Stimulated activated CD8-positive, alpha-beta memory T cell treated with anti-CD3 and anti-CD28 coated beads, Interleukin-7, amount 100 ng/mL, for 48 hours (primary cell): Measurements from ENCODE around the gene ANXA11.
"Not testable (repeated sequence)": the region's sequence is repeated elsewhere in the genome, so short reads cannot be mapped to it uniquely, and the experiment has no call there.

ENCODE experiments used
- DNase-seq, 2 donors: peaks; one replicate each; pipeline ENCODE4 v3.0.0-alpha.2; 2020; ENCODE audit warnings: low read depth in 1 of 2; ENCODE audit errors: extremely low read depth in 1 of 2

ANXA11 gene

DNA sequence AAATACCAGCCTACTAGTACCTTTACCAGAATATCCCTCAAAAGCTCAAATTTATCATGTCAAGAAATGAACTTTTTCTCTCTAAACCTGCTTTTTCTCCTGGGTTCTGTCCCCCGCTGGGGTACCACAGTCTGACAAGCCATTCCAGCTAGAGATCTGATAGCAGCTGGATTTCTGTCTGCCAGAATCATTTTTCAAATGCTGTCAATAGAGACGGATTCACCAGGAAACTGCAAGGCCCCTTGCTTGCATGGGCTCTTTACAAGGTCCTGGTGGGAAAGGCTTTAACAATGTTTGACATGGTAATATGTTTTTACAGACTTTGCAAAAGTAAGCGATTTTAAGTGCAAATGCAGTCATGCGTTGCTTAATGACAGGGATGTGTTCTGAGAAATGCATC, 4.9 kb upstream of the ANXA11 start:
- no peak for DNase-seq

DNA sequence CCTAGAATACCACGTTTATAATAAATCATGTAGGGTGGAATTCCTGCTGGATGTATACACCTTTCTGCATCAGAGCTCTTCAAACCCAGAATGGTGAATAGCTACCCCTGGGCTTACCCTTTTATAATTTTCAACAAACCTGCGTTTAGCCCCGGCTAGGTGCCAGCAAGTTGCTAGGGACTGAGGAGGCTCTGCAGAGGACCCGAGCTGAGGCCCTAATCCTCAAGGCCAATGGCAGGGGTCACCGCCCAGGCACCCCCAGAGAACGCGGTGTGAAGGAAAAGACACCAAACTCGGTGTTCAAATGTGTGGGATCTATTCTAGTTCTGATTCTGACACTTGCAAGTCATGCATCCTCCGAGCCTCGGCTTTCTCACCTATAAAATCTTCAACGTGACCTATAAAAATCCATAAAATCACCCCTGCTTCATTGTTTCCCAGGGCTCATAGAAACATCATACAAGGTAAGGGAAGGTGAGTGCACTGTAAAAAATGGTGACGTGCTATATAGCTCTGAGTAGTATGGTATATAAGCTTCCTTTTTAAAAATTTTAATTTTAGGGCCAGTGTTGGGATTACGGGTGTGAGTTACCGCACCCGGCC, 2.5 kb upstream of the ANXA11 start:
- no peak for DNase-seq

DNA sequence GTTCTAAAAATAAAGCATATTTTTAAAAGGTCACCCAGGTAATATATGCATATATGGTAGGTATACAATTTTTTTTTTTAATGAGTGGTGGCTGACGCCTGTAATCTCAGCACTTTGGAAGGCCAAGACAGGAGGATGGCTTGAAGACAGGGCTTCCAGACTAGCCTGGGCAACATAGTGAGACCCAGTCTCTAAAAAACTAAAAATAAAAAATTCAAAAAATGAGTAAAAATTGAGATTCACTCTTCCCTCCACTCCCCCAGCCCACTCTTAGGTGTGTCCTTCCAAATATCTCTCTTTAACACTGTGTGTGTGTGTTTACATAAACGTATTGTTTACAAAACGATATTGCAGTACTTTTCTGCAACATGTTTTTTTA, 929 bp upstream of the ANXA11 start:
- DNase-seq, result no peak

DNA sequence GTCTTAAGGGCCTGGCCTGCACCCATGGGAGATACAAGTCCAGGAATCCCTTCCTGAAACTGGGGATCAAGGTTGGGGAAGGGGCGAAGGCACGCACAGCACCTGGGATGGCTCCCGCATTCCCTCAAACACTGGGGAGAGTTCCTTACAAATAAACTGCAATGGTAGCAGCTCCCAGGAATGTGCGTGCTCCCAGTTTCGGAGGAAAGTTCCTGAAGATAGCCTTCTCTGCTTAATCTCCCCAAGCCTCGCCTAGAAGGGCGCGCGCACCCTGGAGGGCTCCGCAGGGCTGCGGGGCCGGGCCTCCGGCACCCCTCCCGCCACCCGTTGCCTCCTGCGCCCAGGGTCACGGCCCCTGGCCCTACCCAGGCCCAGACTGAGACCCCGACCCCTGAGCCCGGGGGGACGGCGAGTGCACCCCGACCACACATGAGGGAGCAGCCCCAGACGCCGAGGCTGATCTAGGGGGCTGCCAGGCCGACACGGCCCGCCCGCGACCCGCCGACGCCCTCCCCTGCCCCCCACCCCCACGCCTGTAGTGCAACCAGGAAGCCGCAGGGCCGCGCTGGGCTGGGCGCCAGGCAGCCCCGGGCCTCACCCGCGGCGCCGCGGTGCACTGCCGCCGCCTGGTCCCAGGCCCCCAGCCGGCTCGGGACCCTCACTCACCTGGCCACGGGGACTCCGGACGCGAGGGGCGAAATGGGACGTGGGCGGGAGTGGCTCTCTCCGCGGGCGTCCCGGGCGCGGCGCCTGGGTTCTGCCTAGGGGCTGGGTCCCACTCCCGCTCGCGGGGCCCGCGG, 460 bp downstream of the ANXA11 start:
- DNase-seq, result no peak

DNA sequence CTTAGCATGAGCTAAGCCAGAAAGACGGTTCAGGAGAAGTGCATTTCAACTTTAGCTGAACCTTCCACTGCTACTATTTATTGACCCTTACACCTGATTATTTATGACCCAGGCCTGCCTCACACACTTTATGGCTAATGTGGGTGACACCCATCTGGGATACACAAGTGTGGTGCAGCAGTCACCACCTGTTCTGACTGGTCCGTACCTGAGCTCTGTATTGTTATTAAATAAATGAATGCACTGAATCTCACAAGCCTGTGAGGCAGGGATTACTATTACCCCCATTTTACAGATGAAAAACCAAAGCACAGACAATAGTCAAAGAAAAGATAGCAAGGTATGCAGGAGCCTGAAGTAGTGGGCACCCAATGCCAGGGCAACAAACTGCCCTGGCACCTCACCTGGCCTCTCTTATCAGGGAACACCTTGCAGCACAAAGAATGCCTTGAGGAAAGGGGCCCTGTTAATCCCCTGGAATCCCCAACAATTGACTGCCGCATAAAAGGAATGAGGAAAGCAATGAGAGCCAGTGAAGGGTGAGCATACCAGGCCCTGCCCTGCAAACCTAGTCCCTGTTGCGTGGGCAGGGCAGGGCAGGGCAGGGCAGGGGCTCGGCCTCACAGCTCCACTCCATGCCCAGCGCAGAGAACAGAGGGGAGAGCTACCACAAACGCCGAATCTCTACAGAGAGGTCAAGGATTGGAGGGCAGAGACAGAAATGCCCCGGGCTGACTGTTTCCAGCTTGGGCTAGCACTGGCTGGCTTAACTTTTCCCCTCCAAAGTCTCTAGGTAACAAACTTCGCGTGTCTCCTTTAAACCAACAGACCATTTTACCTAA, 1.3 kb downstream of the ANXA11 start:
- no peak for DNase-seq

DNA sequence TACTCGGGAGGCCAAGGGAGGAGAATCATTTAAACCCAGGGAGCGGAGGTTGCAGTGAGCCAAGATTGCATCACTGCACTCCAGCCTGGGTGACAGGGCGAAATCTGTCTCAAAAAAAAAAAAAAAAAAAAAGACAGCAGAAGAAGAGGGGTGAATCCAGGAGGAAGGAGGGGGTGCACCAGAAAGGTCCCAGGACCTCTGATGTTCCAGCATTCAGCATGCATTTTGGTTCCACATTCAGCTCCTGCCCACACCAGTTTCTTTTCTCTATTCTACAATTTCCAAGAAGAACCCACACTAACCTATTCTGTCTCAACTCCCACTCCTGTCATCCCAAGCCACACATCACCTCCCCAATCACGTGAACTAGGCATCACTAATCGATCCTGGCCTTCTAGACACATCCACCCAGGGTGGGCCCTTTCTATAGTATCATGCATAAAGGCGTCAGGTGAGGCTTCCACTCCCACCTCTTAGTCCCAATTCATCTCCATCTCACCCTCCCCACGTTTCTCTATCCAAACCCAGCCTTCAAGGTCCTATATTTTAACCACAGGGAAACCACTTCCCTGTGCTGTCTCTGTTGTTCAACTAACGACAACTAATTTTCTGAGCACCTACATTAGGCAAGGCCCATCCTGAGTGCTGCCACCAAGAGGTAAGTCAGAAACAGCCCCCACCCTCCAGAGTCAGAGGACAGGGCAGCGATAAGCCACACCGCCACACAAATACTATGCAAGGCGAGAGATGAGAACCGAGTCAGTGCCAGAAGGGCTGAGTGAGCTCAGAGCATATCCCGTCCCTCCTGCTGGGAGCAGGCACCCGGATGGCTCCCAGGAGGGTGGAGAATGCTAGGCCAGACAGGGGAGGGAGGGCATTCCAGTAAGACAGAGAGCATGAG, 2.2 kb downstream of the ANXA11 start:
- DNase-seq, result peak; percentile 46 to 78

DNA sequence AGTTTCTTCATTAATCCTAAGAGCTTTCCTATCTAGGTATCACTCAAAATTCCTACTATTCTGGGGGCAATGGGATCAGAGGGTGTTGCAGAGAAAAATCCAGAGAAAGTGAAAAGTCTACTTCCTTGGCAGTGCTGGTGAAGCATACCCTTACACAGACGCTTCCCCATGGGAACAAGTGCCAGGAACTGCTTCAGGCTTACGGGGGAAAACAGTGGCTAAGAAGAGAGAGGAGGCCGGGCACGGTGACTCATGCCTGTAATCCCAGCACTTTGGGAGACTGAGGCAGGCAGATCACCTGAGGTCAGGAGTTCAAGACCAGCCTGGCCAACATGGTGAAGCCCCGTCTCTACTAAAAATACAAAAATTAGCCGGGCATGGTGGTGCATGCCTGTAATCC, 2.8 kb downstream of the ANXA11 start:
- not testable (repeated sequence) for DNase-seq

DNA sequence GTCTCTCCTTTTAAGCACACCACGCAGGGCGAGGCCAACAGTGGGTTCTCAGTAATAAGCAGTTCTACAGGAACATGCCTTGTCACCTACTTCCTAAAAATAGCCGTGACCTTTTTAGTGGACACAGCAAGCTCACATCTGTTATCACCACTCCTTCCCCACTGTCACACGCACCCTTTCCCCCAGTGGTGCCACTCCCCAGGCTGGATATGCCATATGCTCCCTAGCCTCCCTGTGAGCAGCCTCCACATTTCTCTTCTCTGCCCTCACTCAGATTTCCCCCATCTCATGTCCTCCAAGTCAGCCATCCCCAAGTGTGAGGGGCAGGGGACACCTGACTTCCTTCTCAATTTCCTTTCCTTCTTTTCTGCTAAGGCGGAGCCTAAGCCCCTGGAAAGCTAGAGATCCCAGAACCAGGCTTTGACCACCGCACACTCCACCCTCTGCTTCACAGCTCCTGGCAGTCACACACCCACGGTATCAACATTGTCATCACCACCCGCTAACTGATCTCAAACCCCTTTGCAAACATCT, 3.7 kb downstream of the ANXA11 start:
- no peak for DNase-seq

DNA sequence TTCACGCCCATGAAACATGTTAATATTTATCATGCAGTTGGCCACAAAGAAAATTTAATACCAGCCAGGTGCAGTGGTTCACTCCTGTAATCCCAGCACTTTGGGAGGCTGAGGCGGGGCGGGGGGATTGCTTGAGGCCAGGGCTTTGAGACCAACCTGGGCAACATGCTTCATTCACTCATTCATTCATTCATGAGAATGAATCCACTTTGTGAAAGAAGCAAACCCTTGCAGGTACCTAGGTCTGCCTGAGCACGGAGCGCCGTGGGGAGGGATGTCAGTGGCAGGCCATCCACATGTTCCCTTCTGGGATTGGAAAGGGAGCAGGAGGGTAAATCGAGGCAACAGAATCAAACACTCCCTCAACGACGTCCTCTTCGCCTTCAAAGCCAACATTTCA, 4.7 kb downstream of the ANXA11 start:
- DNase-seq, result no peak

DNA sequence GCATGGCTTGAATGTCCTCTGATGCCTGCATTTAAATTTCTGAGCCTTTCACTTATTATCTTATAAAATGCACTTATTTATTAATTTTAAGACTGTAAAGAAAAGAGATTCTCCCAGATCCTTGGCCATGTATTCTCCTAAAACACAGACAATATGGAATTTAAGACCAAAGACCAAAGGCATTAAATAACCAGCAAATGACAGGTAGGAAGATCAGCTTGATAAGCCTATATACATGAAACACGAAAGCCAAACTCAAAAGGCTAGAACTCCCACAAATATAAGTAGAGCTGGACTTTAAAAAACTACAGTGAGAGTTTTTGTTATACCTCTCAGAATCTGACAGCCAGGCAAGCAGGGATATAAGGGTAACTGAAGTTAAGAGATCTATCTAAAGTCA, 5.1 kb downstream of the ANXA11 start:
- DNase-seq, result no peak

DNA sequence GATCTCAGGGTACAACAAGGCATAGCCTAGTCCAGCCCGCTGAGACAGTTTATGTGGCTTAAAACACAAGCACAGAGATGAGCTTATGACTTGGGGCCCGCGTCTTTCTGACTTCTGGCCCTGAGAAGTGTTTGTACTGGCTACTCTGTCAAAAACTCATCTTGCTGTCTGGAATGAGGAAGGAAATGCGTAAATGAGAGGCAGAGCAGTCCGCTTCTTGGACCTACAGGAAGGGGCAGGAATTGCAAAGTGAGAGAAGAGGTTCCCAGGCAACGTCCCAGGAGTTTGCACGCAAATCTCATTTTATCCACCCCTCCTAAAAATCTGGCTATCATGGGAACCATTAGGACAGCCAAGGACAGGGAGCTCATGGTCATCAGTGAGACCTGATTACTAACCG, 5.5 kb downstream of the ANXA11 start:
- DNase-seq, result no peak

DNA sequence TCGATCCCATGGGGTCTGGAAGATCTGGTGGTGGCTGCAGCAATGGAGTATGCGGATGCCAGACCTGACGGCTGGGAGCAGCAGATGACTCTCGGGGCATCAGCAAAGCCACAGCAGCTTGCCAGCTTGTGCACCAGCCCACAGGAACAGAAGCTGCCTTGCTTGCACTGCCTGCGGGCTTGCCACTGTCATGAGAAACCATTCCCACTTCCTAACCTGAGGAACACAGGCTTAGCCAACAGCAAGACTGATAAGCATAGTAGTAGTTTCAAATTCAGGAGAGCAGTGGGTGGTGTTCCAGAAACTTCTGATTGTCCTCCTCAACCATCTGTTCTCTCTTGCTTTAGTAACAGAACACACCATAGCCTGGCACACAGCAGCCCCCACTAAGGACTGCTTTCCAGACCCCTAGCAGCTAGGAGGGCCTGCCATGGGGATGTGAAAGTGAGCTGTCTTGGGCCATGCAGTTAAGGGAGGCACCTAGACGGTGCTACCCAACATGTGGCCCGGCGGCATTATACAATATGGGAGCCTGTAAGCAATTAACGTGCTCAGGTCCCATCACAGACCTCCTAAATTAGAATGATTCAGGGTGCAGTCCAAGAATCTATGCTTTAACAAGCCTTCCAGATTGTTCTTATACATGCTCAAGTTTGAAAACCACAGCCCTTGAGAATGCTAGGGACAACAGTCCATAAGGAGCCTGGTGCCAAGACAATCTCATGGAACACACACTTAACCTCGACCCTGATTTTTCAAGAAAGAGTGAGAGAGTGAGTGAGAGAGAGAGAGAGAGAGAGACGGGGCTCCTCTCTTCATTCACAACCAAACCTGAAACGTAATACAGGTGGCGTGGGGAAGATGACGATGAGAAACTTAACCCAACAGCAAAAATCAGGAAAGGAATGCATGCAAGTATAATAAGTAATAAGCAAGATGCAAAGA, 7.1 kb downstream of the ANXA11 start:
- no peak for DNase-seq

DNA sequence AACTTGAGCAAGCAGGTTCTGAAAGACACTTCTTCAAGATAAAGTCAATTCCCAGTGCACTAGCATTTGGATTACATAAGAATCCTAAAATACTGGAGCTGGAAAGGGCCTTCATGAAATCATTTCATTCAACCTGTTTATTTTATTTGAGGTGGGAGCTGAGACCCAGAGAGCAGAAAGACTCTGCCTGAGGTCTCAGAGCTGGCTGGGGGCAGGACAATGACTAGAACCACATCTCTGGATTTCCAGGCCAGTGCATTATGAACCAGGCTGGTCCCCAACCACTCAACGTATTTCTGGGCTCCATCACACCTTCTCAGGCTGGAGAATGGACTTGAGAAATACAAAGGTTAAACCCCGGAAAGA, 8.4 kb downstream of the ANXA11 start:
- no peak for DNase-seq

DNA sequence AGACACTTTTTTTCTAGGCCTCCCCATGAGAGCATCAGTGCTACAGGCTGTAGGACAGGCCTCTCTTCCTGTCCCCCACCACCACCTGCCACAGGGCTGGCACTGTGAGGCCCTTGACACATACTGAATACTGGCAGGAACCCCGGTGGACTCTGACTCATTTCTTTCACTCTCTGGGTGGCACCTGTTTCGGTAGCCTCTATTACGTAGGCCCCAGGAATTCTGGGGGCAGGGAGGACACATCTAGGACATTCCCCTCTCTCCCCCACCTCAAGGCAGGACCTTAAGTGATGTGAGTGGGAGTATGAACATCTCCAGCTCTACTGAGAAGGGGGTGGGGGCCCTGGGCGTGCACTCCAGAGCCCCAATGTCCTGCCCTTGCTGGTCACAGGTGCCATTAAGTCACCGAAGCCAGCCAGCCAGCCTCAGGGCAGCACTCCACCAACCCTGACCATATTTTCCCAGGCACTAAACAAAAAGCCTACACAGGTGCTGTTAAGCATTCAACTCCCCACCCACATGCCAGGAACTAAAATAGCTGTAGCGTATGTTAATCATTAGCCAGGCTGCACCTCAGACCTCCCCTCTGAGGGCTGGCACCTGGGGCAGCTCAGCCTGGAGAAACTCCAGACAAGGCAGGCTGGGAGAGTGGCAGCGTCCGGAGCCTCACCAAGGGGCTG, 8.9 kb downstream of the ANXA11 start:
- peak; percentile 53 to 79 for DNase-seq

DNA sequence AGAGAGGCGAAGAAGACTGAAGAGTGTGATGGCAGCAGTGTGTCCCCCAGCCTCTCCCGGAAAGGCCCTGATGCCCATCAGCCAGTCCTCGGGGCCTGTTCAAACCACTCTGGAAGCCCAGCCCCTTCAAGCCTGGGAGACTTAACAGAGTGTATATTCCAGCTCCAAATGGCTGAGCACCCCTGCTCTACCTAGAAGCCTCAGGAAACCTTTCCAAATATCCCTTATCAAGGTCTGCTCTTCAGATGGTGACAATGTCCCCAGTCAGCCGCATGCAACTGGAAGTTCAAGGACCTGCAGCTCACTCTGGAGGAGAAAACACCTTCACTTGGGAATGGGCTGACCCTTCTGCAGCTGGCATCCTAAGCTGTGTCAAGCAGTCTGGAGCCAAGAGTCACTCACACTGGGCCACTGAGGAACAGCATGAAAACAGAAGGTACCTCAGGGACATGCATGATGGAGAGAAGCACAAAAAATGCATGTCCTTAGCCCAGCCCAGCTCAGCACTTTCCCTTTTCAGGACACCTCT, 10.2 kb downstream of the ANXA11 start:
- DNase-seq, result no peak

DNA sequence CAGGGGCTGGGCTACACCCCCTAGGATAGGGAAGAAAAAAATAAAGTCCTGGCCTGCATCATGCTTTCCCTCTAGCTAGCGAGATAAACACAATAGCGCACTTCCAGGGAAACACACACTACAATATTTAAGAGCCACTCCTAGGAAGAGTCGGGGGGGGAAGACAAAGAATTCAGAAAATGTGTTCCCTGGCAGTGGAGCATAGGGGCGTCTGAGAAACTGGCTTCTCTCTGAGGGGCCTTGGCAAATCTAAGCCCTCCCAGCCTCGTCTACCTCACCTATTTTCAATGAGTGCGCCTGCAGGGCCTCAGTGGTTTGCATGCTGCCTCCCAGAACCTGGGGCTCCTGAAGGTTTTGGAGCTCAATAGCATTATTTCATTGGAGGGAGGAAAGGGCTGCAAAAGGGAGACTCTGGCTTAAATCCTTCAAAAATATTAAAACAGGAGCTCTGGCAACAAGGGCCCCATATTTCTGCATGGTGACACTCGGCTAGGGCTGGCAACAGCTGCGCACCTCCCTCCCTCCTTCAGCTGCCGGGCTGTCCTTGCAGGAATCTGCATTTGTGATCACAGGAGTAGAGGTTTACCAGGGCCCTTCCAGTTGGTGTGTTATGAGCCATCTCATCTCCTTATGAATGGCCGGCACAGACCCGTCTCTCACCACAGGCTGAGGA, 10.8 kb downstream of the ANXA11 start:
- DNase-seq, result no peak

DNA sequence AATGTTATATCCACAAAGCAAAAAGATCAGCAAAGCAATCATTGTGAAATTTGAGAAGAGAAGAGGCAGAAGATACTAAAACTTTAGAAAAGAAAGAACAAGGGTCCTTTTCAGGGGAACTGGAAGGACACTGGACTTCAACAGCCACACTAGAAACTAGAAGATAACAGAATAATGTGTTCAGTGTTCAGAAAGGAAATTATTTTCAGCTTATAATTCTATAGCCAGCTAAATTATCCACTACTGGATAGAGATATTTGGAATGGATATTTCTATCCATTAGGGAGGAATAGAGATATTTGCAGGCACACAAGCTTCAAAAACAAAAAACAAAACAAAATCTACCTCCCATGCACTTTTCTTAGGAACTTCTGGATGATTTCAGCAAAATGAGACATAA, 12.8 kb downstream of the ANXA11 start:
- DNase-seq, result no peak

DNA sequence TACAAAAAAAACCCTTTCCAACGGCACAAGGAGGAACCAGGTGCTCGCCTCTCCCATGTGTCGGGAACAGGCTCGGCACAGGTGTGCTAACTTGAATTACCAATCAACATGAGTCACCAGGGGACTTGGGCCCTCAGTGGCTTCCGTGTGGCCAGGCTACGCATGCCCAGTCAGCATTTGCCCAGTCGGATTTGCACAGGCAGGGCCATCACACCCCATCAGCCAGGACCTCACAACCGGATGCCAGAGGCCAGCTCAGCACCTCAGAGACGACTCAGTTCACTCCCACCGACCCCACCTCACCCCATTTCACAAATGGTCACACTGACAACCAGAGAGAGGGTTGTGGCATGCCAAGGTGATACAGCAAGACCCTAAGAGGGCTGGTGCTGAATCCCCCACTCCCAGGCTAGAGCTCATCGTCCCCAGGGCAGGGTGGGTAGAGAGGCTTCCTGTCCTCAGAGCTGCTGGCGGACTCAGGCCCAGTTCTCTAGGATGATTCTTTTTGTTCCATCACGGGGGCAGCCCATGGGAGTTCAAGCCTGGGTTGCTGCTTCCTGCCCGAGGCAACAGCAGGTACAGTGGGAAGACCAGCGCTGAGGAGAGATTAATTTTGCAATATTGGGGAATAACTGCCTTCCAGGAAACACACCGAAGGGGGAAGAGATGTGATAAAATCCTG, 13.6 kb downstream of the ANXA11 start:
- no peak for DNase-seq
